GM12878 (cell line): Measurements from ENCODE around the gene GLOD5. TPM values are rescaled to one million over a fixed set of nuclear protein-coding genes. Genes with fewer than 3 reads are reported as not detected.

Source experiments
- ATAC-seq: fragments of 200-7000 bp; cut with Tn5 transposase; 3 replicates; pipeline ENCODE4 v1.9.1; 2020; ENCODE audit warnings: mild to moderate bottlenecking, moderate library complexity
- BruUV-seq: library from RNA; stranded (reverse); fragments of 400-500 nt; replicated peaks from 2 replicates; lab custom pipeline; 2021; lab: Mats Ljungman, UMichigan
- CTCF ChIA-PET: fragments of 300-600 bp; sonication (Branson Sonifier 250); formaldehyde crosslinking; extraction: SDS; loops from one replicate; lab custom pipeline; 2021; ENCODE audit warnings: inconsistent platforms; lab: Yijun Ruan, JAX
- POLR2A ChIA-PET: fragments of 350-600 bp; formaldehyde crosslinking; extraction: SDS; loops from one replicate; lab custom pipeline; 2021; ENCODE audit warnings: inconsistent platforms; lab: Charles Lee
- RAD21 ChIA-PET: fragments of 300-600 bp; sonication (Branson Sonifier 250); formaldehyde crosslinking; loops from one replicate; lab custom pipeline; 2023; ENCODE audit warnings: antibody characterized with exemption; ENCODE audit not compliant: unreplicated experiment; lab: Charles Lee
- SMC1A ChIA-PET: fragments of 300-600 bp; sonication (Branson Sonifier 250); formaldehyde crosslinking; loops from one replicate; lab custom pipeline; 2023; ENCODE audit not compliant: unreplicated experiment, uncharacterized antibody; lab: Charles Lee
- DNase-seq: peaks from one replicate; pipeline ENCODE4 v3.0.0-alpha.2; 2011; ENCODE audit warnings: low read depth, low spot score
- FAIRE-seq: peaks from 3 replicates; lab custom pipeline; 2011; peaks lifted over from hg19 to GRCh38; lab: Jason Lieb, UNC
- H2AFZ ChIP-seq: 2 replicates; pipeline ENCODE4 v1.6.0; 2011; ENCODE audit warnings: low read depth, low read length, control low read depth; ENCODE audit not compliant: control insufficient read depth
- H3K27ac ChIP-seq: 2 replicates; pipeline ENCODE4 v1.5.1; 2011; ENCODE audit warnings: control low read depth; ENCODE audit not compliant: control insufficient read depth, insufficient read depth
- H3K27me3 ChIP-seq, 2 experiments: replicated peaks in 1 of 2; 2 replicates each; pipeline versions ENCODE4 v1.6.0 to v1.6.1; 2011; ENCODE audit warnings: low read length in 1 of 2; ENCODE audit not compliant: control insufficient read depth in 2 of 2, insufficient read depth in 2 of 2
- H3K36me3 ChIP-seq, 2 experiments: 2 replicates each; pipeline ENCODE4 v1.5.1; 2011; ENCODE audit warnings: low read length in 1 of 2; ENCODE audit not compliant: control insufficient read depth in 2 of 2, insufficient read depth in 2 of 2
- H3K4me1 ChIP-seq: 2 replicates; pipeline ENCODE4 v1.6.1; 2011; ENCODE audit warnings: mild to moderate bottlenecking, low read length, moderate library complexity, mixed read lengths; ENCODE audit not compliant: control insufficient read depth, insufficient read depth
- H3K4me2 ChIP-seq: 2 replicates; pipeline ENCODE4 v1.6.0; 2011; ENCODE audit warnings: control low read depth; ENCODE audit not compliant: control insufficient read depth, insufficient read depth
- H3K4me3 ChIP-seq: fragments of 200-600 bp; sonication (generic); 2 replicates; pipeline ENCODE4 v1.5.1; 2016
- H3K79me2 ChIP-seq: 2 replicates; pipeline ENCODE4 v1.6.0; 2011; ENCODE audit warnings: low read length; ENCODE audit not compliant: control insufficient read depth, insufficient read depth
- H3K9ac ChIP-seq: 2 replicates; pipeline ENCODE4 v1.8.0; 2011; ENCODE audit warnings: low read length, control low read depth, mixed read lengths; ENCODE audit not compliant: control insufficient read depth, insufficient read depth
- H3K9me3 ChIP-seq: replicated peaks from 3 replicates; pipeline ENCODE4 v1.5.1; 2011; ENCODE audit warnings: mild to moderate bottlenecking, low read length; ENCODE audit not compliant: control insufficient read depth, insufficient read depth
- H4K20me1 ChIP-seq: 2 replicates; pipeline ENCODE4 v1.6.0; 2011; ENCODE audit not compliant: control insufficient read depth, insufficient read depth
- BACH1 ChIP-seq: fragments of 450-650 bp; IDR thresholded peaks from 2 replicates; pipeline ENCODE4 v1.6.1; 2017; ENCODE audit warnings: mild to moderate bottlenecking, borderline replicate concordance
- BHLHE40 ChIP-seq, 2 experiments: fragments of 450-650 bp in 1 of 2; IDR thresholded peaks; 2 replicates each; pipeline ENCODE4 v1.6.1; 2011 to 2017; ENCODE audit warnings: low read depth in 2 of 2, borderline replicate concordance in 1 of 2, improper control_type of control experiment in 1 of 2, low read length in 1 of 2, mild to moderate bottlenecking in 1 of 2
- CBX5 ChIP-seq: sonication (generic); IDR thresholded peaks from 2 replicates; pipeline ENCODE4 v1.6.1; 2016; ENCODE audit warnings: low read depth, moderate library complexity, mild to moderate bottlenecking, inconsistent platforms
- FOXM1 ChIP-seq: IDR thresholded peaks from 2 replicates; pipeline ENCODE4 v1.6.1; 2012; ENCODE audit warnings: low read depth, mild to moderate bottlenecking, inconsistent platforms, low read length, moderate library complexity
- HDAC6 ChIP-seq: fragments of 200-600 bp; sonication (generic); IDR thresholded peaks from one replicate; pipeline ENCODE4 v1.8.0; 2017; ENCODE audit warnings: antibody characterized with exemption; ENCODE audit not compliant: unreplicated experiment
- KLF5 ChIP-seq: fragments of 450-650 bp; IDR thresholded peaks from 2 replicates; pipeline ENCODE4 v1.6.1; 2014; ENCODE audit warnings: mild to moderate bottlenecking; ENCODE audit not compliant: partially characterized antibody
- MEF2A ChIP-seq: IDR thresholded peaks from 2 replicates; pipeline ENCODE4 v1.6.1; 2011; ENCODE audit warnings: low read depth, mild to moderate bottlenecking, low read length, moderate library complexity; ENCODE audit not compliant: insufficient read depth
- MYC ChIP-seq: IDR thresholded peaks from 2 replicates; pipeline ENCODE4 v1.6.1; 2011; ENCODE audit warnings: mild to moderate bottlenecking, low read length, moderate library complexity, inconsistent platforms; ENCODE audit not compliant: insufficient read depth, insufficient replicate concordance, insufficient read length, severe bottlenecking
- RFX5 ChIP-seq: IDR thresholded peaks from 2 replicates; pipeline ENCODE4 v1.6.1; 2011; ENCODE audit warnings: low read depth, low read length, improper control_type of control experiment
- SIN3A ChIP-seq: IDR thresholded peaks from 2 replicates; pipeline ENCODE4 v1.6.1; 2012; ENCODE audit warnings: low read depth, low read length, improper control_type of control experiment
- SMC3 ChIP-seq: IDR thresholded peaks from 2 replicates; pipeline ENCODE4 v1.6.1; 2011; ENCODE audit warnings: low read length, improper control_type of control experiment, borderline replicate concordance
- ZNF622 ChIP-seq: fragments of 450-650 bp; IDR thresholded peaks from 2 replicates; pipeline ENCODE4 v1.6.1; 2017; ENCODE audit warnings: mild to moderate bottlenecking, inconsistent platforms
- ZSCAN29 ChIP-seq: fragments of 450-650 bp; IDR thresholded peaks from 2 replicates; pipeline ENCODE4 v1.6.1; 2017; ENCODE audit warnings: mild to moderate bottlenecking, moderate library complexity
- in situ Hi-C: fragments of 300-500 bp; cut with MboI; formaldehyde crosslinking; loops from 9 replicates; pipeline ENCODE4 v1.14.3; 2018; ENCODE audit warnings: mixed read lengths
- intact Hi-C: fragments of 100-400 bp; cut with micrococcal nuclease; formaldehyde crosslinking; loops from one replicate; pipeline ENCODE4 v1.14.2; 2022; ENCODE audit not compliant: unreplicated experiment
- polyA plus RNA-seq, 11 experiments: library from polyadenylated mRNA; depleted of rRNA in 4 of 11; unstranded in 6 of 11; stranded (reverse) in 5 of 11; fragments of >200 nt; fragmentation: Nextera tagmentation in 4 of 11; fragmentation: Illumina TruSeq in 1 of 11; extraction: Ambion mirVana in 4 of 11; extraction: Trizol in 1 of 11; gene quantifications; 1 replicate in 1 of 11; 2 replicates in 10 of 11; pipeline versions ENCODE4 v1.2.1 to v1.2.3, GENCODE V29; 2011 to 2016; ENCODE audit warnings: inconsistent platforms in 2 of 11, missing spikeins in 2 of 11, low read depth in 1 of 11
- total RNA-seq, 4 experiments: library from RNA; depleted of rRNA in 3 of 4; stranded (reverse); fragments of >200 nt in 3 of 4; fragmentation: Illumina TruSeq in 1 of 4; extraction: Trizol in 1 of 4; gene quantifications; 2 replicates each; pipeline versions ENCODE4 v1.2.1 to v1.2.3, GENCODE V29; 2013 to 2021
- TF ChIP-seq, protein P1 (sequence below): IDR thresholded peaks from 2 replicates; pipeline ENCODE4 v1.6.1; 2011; ENCODE audit warnings: low read depth, low read length, improper control_type of control experiment, borderline replicate concordance
- TF ChIP-seq, protein P2 (sequence below): fragments of 450-650 bp; IDR thresholded peaks from 2 replicates; pipeline ENCODE4 v1.6.1; 2017; ENCODE audit warnings: antibody characterized with exemption, mild to moderate bottlenecking, moderate library complexity
- TF ChIP-seq, protein P3 (sequence below): fragments of 150-350 bp; IDR thresholded peaks from 2 replicates; pipeline ENCODE4 v1.6.1; 2014; ENCODE audit warnings: mild to moderate bottlenecking, low read depth, low read length
- TF ChIP-seq, protein P4 (sequence below): fragments of 450-650 bp; IDR thresholded peaks from 2 replicates; pipeline ENCODE4 v1.6.1; 2014; ENCODE audit warnings: mild to moderate bottlenecking

The GLOD5 gene
- total and polyA plus RNA-seq, 10 of the 15 experiments (the other 5 are each of a cell fraction or from before 2014, with no cell fraction given): not detected

DNA sequence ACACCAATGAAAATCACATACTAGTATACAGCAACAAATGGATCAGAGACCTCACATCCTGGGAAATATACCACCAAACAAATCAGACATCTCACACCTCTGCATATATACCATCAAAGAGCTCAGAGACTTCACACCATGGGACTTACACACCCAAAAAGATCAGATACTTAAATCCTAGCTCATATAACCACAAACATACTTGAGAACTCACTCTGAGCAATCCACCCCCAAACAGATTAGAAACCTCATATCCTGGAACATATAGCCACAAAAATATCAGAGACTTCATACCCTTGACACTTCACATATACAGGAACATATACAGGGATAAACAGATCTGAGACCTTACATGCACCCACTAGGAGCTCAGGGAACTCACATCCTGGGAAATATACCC, 32.9 kb upstream of the GLOD5 start:
- DNase-seq (no peak), ATAC-seq (no peak), FAIRE-seq (no peak)
- RAD21 ChIA-PET: no interaction called here
- Histone ChIP-seq H3K27me3 (no peaks in the 10 kb centered on the region), H3K4me2 (no peak overlapping the region), H3K36me3 (no peaks in the 10 kb centered on the region), H4K20me1 (no peaks in the 10 kb centered on the region), H3K9ac (no peak overlapping the region), H3K79me2 (no peaks in the 10 kb centered on the region), H2AFZ (no peak overlapping the region), H3K4me3 (no peak overlapping the region), H3K27ac (no peak overlapping the region), H3K9me3 (no peaks in the 10 kb centered on the region), H3K4me1 (no peaks in the 10 kb centered on the region)
- SMC1A ChIA-PET: no interaction called here
- BruUV-seq: no TSS peak
- intact Hi-C loops (no loop called here), in situ Hi-C loops (no loop called here)
- CTCF ChIA-PET: interaction anchor here (1.6 kb wide), 1 partner anchor 8 kb away, joined by 3 read pairs; no protein-coding TSS in a partner anchor
- POLR2A ChIA-PET: interaction anchor here (0.6 to 0.7 kb wide), 2 partner anchors 17 to 315 kb away, joined by 3 read pairs; partner anchors contain the start of gene TFE3
- TF ChIP-seq MYC: no peak
- no peak for TF ChIP-seq BACH1
- no peak for TF ChIP-seq MEF2A
- no peak for TF ChIP-seq ZNF622
- TF ChIP-seq ZSCAN29: no peak
- TF ChIP-seq, protein P1, sequence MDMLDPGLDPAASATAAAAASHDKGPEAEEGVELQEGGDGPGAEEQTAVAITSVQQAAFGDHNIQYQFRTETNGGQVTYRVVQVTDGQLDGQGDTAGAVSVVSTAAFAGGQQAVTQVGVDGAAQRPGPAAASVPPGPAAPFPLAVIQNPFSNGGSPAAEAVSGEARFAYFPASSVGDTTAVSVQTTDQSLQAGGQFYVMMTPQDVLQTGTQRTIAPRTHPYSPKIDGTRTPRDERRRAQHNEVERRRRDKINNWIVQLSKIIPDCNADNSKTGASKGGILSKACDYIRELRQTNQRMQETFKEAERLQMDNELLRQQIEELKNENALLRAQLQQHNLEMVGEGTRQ: no peak
- no peak for TF ChIP-seq FOXM1
- TF ChIP-seq, protein P2, sequence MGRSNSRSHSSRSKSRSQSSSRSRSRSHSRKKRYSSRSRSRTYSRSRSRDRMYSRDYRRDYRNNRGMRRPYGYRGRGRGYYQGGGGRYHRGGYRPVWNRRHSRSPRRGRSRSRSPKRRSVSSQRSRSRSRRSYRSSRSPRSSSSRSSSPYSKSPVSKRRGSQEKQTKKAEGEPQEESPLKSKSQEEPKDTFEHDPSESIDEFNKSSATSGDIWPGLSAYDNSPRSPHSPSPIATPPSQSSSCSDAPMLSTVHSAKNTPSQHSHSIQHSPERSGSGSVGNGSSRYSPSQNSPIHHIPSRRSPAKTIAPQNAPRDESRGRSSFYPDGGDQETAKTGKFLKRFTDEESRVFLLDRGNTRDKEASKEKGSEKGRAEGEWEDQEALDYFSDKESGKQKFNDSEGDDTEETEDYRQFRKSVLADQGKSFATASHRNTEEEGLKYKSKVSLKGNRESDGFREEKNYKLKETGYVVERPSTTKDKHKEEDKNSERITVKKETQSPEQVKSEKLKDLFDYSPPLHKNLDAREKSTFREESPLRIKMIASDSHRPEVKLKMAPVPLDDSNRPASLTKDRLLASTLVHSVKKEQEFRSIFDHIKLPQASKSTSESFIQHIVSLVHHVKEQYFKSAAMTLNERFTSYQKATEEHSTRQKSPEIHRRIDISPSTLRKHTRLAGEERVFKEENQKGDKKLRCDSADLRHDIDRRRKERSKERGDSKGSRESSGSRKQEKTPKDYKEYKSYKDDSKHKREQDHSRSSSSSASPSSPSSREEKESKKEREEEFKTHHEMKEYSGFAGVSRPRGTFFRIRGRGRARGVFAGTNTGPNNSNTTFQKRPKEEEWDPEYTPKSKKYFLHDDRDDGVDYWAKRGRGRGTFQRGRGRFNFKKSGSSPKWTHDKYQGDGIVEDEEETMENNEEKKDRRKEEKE: no peak
- TF ChIP-seq BHLHE40 (IDR thresholded peaks at IDR 0.05; ENCODE audit: borderline replicate concordance in 1 of 2, low read depth in 2 of 2, low read length in 1 of 2): no peak
- TF ChIP-seq SMC3: no peak
- TF ChIP-seq KLF5: no peak
- TF ChIP-seq, protein P3, sequence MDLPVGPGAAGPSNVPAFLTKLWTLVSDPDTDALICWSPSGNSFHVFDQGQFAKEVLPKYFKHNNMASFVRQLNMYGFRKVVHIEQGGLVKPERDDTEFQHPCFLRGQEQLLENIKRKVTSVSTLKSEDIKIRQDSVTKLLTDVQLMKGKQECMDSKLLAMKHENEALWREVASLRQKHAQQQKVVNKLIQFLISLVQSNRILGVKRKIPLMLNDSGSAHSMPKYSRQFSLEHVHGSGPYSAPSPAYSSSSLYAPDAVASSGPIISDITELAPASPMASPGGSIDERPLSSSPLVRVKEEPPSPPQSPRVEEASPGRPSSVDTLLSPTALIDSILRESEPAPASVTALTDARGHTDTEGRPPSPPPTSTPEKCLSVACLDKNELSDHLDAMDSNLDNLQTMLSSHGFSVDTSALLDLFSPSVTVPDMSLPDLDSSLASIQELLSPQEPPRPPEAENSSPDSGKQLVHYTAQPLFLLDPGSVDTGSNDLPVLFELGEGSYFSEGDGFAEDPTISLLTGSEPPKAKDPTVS: no peak
- TF ChIP-seq RFX5: no peak
- no peak for TF ChIP-seq CBX5
- no peak for TF ChIP-seq HDAC6
- TF ChIP-seq, protein P4, sequence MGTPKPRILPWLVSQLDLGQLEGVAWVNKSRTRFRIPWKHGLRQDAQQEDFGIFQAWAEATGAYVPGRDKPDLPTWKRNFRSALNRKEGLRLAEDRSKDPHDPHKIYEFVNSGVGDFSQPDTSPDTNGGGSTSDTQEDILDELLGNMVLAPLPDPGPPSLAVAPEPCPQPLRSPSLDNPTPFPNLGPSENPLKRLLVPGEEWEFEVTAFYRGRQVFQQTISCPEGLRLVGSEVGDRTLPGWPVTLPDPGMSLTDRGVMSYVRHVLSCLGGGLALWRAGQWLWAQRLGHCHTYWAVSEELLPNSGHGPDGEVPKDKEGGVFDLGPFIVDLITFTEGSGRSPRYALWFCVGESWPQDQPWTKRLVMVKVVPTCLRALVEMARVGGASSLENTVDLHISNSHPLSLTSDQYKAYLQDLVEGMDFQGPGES: no peak
- no peak for TF ChIP-seq SIN3A
